Bronchial epithelial cell (primary cell): ENCODE results near the gene ACVR2B. TPM values are rescaled to one million over a fixed set of nuclear protein-coding genes. Genes with fewer than 3 reads are reported as not detected.

ENCODE experiments used
- DNase-seq: peaks from one replicate; pipeline ENCODE4 v3.0.0-alpha.2; 2010; ENCODE audit warnings: low read depth
- FAIRE-seq: peaks from 2 replicates; lab custom pipeline; 2011; peaks lifted over from hg19 to GRCh38; lab: Jason Lieb, UNC
- H3K27me3 ChIP-seq: 2 replicates; pipeline ENCODE4 v1.5.1; 2011; ENCODE audit warnings: low read length; ENCODE audit not compliant: control insufficient read depth, insufficient read depth
- H3K36me3 ChIP-seq: 2 replicates; pipeline ENCODE4 v1.5.1; 2011; ENCODE audit warnings: low read length; ENCODE audit not compliant: control insufficient read depth, insufficient read depth
- H3K4me3 ChIP-seq: 2 replicates; pipeline ENCODE4 v1.5.1; 2011; ENCODE audit warnings: mild to moderate bottlenecking, low read depth, low read length, control low read depth
- total RNA-seq: library from RNA; depleted of rRNA; stranded (reverse); fragments of >200 nt; gene quantifications from 2 replicates; pipeline ENCODE4 v1.2.1, GENCODE V29; 2014
- TF ChIP-seq, protein P1 (sequence below): IDR thresholded peaks from 2 replicates; pipeline ENCODE4 v1.5.1; 2011; ENCODE audit warnings: mild to moderate bottlenecking, moderate library complexity, low read length, control low read depth, inconsistent platforms; ENCODE audit not compliant: insufficient read depth, severe bottlenecking

The ACVR2B gene
- total RNA-seq, 1 donor from 2014 or later = 4.5 TPM

GRCh38 chr3:38475716-38476115 lies 22.0 kb downstream of the ACVR2B start:
- no peak for DNase-seq

DNA sequence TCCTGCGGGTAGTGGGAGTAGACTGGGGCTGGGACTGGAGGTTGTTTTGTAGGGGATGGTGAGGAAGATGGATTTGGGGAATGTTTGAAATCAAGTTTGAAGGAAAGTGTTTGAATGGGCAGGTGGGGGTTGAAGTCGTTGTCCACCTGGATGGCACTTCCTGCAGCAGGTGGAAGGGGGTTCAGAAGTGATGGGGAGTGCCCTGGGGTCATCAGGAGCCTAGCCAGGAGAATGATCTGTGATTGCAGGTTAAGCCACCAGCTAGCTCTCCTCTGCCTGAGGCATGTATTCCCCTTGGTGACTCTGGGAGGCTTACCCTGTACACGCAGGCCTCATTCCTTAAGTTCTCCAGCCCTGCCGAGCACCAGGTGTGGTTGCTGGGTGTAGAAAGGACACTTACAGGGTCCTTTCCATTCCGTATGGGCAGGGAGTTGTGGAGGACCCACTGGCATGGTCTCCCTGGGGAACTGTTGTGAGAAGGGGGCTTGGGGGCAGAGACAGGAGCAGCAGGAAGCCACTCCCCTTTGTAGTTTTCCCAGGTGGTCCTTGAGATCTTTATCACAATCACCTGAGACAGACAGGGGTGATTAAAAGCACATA lies 22.6 kb downstream of the ACVR2B start:
- Histone ChIP-seq H3K36me3 (peaks cover 4% of the 10 kb centered on the region), H3K27me3 (no peaks in the 10 kb centered on the region), H3K4me3 (no peak overlapping the region)
- FAIRE-seq (no peak), DNase-seq (no peak)
- TF ChIP-seq, protein P1, sequence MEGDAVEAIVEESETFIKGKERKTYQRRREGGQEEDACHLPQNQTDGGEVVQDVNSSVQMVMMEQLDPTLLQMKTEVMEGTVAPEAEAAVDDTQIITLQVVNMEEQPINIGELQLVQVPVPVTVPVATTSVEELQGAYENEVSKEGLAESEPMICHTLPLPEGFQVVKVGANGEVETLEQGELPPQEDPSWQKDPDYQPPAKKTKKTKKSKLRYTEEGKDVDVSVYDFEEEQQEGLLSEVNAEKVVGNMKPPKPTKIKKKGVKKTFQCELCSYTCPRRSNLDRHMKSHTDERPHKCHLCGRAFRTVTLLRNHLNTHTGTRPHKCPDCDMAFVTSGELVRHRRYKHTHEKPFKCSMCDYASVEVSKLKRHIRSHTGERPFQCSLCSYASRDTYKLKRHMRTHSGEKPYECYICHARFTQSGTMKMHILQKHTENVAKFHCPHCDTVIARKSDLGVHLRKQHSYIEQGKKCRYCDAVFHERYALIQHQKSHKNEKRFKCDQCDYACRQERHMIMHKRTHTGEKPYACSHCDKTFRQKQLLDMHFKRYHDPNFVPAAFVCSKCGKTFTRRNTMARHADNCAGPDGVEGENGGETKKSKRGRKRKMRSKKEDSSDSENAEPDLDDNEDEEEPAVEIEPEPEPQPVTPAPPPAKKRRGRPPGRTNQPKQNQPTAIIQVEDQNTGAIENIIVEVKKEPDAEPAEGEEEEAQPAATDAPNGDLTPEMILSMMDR = no peak

More at GRCh38 chr3:38475716-38476115, 22.0 kb downstream of the ACVR2B start:
- peaks cover 3% of the 10 kb centered on the region for H3K36me3 ChIP-seq
- TF ChIP-seq, protein P1 = no peak
- no peaks in the 10 kb centered on the region for H3K27me3 ChIP-seq
- FAIRE-seq = no peak
- H3K4me3 ChIP-seq = no peak overlapping the region

DNA sequence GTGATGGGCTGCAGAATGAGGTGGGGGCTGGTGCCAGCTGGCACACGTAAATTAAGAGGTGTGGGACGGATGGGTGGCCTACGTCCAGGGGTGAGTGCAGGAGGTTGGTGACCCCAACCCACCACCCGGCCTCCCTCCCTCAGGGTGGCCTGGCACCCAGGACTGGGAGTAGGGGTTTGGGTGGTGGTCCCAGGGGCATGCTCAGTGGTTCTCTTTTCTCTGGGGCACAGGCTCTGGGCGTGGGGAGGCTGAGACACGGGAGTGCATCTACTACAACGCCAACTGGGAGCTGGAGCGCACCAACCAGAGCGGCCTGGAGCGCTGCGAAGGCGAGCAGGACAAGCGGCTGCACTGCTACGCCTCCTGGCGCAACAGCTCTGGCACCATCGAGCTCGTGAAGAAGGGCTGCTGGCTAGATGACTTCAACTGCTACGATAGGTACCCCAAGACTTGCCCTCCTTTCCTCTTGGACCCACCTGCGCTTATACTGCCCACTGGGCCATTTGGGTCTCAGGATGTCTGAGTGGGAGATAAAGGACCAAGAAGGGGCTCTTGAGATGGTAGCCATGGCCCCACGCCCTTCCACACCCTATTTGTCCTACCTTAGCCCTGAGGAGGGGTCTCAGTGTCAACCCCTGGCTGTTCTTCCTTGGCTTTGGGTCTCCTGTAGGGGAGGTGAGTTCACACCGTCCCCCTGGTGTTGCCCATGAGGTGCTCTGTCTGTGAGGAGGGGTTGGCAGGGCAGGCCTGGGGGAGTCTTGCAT lies 23.5 kb downstream of the ACVR2B start:
- DNase-seq (no peak), FAIRE-seq (no peak)
- TF ChIP-seq, protein P1 = no peak
- Histone ChIP-seq H3K36me3 (peaks cover 4% of the 10 kb centered on the region), H3K4me3 (no peak overlapping the region), H3K27me3 (no peaks in the 10 kb centered on the region)

- no peaks in the 10 kb centered on the region for H3K27me3 ChIP-seq
- H3K36me3 ChIP-seq = peaks cover 5% of the 10 kb centered on the region
- no peak for DNase-seq
- no peak overlapping the region for H3K4me3 ChIP-seq
- FAIRE-seq = no peak
- TF ChIP-seq, protein P1 = no peak
These were observed 24.3 kb downstream of the ACVR2B start for GRCh38 chr3:38477839-38478450.

DNA sequence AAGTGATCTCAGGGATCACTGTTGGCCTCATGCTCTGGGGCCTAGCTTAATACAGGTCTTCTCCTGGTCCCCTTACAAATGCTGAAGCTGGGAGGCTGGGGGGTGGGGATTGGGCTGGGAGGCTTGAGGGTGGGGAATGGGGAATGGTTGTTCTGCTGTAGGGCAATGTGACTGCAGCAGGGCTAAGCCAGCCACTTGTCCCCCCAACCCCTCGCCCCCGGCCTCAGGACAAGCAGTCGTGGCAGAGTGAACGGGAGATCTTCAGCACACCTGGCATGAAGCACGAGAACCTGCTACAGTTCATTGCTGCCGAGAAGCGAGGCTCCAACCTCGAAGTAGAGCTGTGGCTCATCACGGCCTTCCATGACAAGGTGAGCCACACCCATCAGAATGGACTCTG lies 25.2 kb downstream of the ACVR2B start:
- TF ChIP-seq, protein P1 = no peak
- H3K4me3 ChIP-seq = no peak overlapping the region
- FAIRE-seq (peak; percentile 52), DNase-seq (no peak)
- no peaks in the 10 kb centered on the region for H3K27me3 ChIP-seq
- peaks cover 5% of the 10 kb centered on the region for H3K36me3 ChIP-seq
